Measurements from ENCODE around the gene PRDM13. TPM values are rescaled to one million over a fixed set of nuclear protein-coding genes. Genes with fewer than 3 reads are reported as not detected.
"Not testable (repeated sequence)": the region's sequence is repeated elsewhere in the genome, so short reads cannot be mapped to it uniquely, and the experiment has no call there.

Gene PRDM13
- total RNA-seq, 2 donors from 2014 or later, result not detected

DNA sequence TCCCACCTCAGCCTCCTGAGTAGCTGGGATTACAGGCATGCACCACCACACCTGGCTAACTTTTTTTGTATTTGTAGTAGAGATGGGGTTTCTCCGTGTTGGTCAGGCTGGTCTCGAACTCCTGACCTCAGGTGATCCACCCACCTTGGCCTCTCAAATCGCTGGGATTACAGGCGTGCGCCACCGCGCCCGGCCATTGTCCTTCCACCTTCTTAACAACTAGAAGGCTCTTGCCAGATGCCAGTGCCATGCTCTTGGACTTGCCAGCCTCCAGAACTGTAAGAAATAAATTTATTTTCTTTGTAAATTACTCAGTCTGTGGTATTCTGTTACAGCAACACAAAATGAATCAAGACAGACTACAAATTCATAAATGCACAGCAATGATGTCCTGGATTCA lies 11.9 kb upstream of the PRDM13 start:
- not testable (repeated sequence) for DNase-seq, ATAC-seq
- intact Hi-C loops (cut with DNase I, micrococcal nuclease), result loop anchor here in 1 of 2 donors (10.0 kb wide), 1 partner anchor 150 kb away; no protein-coding TSS in a partner anchor

GRCh38 chr6:99602520-99603420 lies 3.9 kb upstream of the PRDM13 start:
- ATAC-seq, result no peak
- no peak for DNase-seq
- intact Hi-C loops (cut with DNase I, micrococcal nuclease), result no loop called here

DNA sequence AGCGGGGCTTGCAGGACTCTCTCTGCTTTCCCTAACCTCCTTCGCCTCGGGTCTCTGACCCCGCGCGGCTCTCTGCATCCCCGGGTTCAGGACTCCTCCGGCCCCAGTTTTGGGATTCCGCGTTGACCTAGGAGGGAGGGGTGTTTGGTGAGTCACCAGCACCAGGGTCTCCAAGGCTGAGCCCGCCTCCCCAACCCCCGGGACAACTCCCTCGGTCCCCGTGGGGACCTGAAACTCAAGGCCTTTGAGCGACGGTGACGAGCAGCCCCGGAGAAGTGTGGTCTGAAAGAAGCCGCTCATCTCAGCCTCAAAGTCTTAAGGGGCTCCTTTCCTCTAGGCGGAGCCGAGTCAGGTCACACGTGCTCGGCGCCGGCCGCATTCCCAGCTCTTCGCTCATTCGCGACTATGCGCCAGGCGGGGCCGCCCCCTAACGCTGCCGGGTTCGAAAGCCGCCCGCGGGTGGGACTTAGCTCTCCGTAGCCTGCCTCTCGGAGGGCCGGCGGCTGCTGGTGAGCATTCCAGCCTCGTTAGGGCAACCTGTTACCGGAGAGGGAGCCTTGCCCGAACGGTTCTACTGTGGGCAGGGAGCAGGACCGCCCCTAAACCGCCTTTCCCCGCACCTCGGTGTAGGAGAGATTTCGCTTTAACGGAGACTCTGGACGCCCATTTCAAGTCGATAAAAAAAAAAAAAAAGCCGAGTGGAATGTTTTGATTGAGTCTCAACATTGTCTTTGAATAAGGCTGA lies 3.0 kb upstream of the PRDM13 start:
- peak; percentile 27 to 32 for DNase-seq
- peak; percentile 60 for ATAC-seq

DNA sequence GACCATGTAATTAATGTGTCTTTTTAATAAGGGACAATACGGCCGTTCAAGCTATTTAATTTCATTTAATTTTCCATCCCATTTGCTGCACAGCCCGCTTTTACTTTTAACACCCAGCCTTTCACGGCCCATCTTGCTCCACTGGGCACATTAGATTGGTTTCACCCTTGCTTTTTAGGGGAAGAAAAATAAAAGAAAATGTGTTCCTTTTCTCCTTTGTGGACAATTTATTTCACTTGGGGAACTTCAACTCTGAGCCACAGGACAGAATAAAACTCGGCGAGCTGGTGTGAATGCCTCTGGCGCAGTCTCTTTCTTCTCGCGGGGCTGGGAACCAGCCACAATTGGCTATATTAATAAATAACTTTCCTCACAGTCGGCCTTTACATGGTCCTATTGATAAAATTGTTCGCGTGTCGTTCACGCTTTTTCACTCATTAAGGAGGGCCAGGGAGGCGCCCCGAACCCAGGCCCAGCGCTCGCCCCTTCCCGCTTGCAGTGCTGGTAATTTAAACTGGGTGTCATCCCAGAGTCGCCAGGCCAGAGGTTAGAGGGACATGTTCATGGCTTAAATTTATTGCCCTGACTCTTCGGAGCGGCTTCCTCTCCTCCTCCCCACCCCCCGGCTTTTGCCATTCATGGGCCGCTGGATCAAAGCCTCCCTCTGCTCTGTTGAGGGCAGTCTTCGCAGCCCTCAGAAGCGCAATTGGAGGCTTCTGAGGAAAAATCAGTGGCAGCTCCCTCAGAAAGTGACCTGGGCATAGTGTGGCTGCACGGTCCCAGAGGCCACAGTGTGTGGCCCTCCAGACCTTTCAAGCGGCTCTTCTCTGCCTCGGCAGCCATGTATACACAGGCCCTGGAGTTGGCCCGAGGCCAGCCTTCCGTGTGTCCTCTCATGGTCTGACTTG lies 2.2 kb upstream of the PRDM13 start:
- no peak for ATAC-seq
- intact Hi-C loops (cut with DNase I, micrococcal nuclease), result no loop called here
- DNase-seq, result no peak

More for the DNA sequence above, 3.0 kb upstream of the PRDM13 start:
- intact Hi-C loops (cut with DNase I, micrococcal nuclease), result no loop called here

- no peak for ATAC-seq
- DNase-seq, result no peak
- intact Hi-C loops (cut with DNase I, micrococcal nuclease), result no loop called here
Observed at GRCh38 chr6:99605074-99605734, 1.4 kb upstream of the PRDM13 start.

GRCh38 chr6:99605911-99606655 lies 550 bp upstream of the PRDM13 start:
- intact Hi-C loops (cut with DNase I, micrococcal nuclease), result no loop called here
- no peak for ATAC-seq
- DNase-seq, result no peak

DNA sequence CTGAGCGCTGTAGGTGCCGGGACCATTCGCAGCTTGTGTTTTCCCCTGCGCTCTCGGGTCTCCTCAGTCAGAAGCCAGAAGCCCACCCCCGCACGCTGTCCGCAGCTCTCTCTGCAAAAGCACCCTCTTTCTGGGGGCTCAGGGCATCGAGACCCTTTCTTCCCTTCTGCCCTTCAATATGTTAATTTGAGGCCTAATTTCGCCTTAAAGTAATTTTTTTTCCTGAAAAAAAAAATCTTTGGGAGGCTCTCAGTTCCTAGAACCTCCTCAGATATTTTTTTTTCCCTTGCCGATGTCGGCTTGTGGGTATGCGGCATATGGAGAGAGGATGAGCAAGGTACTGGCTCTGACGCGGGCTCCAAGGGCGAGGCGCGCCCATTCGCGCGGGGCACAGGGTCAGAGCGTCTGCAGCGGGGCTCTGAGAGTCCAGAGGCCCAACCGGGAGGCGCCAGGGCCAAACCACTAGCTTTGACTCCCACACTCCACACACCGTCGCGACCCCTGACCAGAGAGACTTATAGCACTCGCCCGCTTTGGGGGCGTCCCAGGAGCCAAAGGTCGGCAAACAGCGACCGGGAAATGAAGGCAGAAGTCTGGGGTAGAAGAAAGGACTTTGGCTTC lies 893 bp downstream of the PRDM13 start:
- ATAC-seq, result peak; percentile 42
- DNase-seq, result no peak
- intact Hi-C loops (cut with DNase I, micrococcal nuclease), result no loop called here

DNA sequence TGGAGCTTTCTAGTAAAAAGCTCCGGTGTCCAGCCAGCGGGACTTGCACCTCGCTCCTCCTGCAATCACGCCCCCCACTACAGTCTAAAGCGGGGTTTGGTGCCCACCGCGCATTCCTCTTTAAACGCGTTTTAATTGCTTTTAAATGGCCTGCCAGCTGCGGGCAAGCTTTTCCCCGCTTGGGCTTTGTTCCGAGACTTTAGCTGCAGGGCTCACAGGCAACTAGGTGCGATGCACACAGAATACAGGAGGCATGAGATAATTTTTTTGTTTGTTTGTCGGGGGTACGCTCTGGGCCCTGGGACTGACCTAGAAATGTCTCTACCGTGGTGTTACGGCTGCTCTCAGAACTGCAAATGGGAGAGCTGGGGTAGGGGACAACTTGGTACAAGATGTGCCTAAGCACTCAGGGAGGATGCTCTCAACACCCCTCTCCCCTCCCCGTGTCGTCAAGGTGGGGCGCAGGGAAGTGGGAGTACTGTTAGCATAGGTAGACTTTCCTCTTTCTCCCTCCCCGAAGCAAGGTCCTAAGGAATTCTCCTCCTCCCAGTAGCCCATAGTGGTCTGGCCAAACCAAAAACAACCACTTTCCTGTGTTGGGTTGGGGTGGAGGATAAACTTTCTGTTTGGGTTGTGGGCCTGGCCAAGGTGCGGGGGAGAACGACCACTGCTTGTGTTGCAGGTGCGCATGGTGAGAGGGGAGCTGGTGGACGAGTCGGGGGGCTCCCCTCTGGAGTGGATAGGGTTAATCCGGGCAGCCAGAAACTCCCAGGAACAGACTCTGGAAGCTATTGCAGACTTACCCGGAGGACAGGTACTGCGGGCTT lies 1.6 kb downstream of the PRDM13 start:
- intact Hi-C loops (cut with DNase I, micrococcal nuclease), result no loop called here
- DNase-seq (no peak), ATAC-seq (no peak)

GRCh38 chr6:99608886-99609482 lies 2.4 kb downstream of the PRDM13 start:
- DNase-seq (no peak), ATAC-seq (no peak)
- intact Hi-C loops (cut with DNase I, micrococcal nuclease), result no loop called here

DNA sequence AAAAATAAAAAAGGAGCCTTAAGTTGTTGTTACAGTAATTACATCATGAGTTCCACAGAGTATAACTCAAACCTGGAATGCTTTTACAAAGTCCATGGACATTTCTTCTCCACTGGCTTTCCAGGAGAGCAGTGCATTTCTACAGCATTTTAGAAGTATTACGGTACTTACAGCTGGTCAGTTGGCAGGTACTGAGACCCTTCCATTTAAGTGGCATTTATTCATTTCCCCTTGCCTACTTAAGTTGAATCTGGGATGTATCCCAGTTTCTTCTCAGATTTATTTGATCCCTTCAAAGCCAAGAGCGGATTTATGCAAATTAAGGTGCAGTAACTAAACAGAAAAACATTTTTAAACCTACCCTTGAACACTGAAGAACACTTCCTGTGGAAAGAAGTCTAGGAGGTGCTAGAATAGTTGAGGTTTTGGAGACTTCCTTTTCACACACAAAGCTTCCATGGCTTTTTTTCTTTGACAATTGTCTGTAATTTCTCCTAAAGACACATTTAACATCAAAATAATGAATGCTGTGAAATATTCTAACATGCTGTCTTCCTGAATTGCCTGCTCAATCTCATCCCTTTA lies 3.4 kb downstream of the PRDM13 start:
- DNase-seq (no peak), ATAC-seq (no peak)
- intact Hi-C loops (cut with DNase I, micrococcal nuclease), result no loop called here

GRCh38 chr6:99611148-99611547 lies 4.5 kb downstream of the PRDM13 start:
- DNase-seq, result no peak
- intact Hi-C loops (cut with DNase I, micrococcal nuclease), result no loop called here
- no peak for ATAC-seq

GRCh38 chr6:99612551-99613408 lies 6.1 kb downstream of the PRDM13 start:
- intact Hi-C loops (cut with DNase I, micrococcal nuclease), result no loop called here
- ATAC-seq, result peak; percentile 15
- no peak for DNase-seq

DNA sequence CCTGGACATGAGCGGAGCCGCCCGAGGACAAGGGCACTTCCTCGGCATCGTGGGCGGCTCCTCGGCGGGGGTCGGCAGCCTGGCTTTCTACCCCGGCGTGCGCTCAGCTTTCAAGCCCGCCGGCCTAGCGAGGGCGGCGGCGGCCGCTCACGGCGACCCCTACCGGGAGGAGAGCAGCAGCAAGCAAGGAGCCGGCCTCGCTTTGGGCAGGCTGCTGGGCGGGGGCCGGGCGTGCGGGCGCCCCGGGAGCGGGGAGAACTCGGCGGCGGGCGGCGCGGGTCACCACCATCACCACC lies 6.7 kb downstream of the PRDM13 start:
- peak in 1 of 2 donors; percentile 59 for DNase-seq
- intact Hi-C loops (cut with DNase I, micrococcal nuclease), result no loop called here
- peak; percentile 87 for ATAC-seq

- intact Hi-C loops (cut with DNase I, micrococcal nuclease), result no loop called here
- ATAC-seq (peak; percentile 86), DNase-seq (peak in 1 of 2 donors; percentile 27)
Observed at GRCh38 chr6:99613705-99614429, 7.2 kb downstream of the PRDM13 start.
